Neural cell (in vitro differentiated cells): Measurements from ENCODE around the gene AGBL1. TPM values are rescaled to one million over a fixed set of nuclear protein-coding genes. Genes with fewer than 3 reads are reported as not detected.

Experiments used
- H2AFZ ChIP-seq: fragments of 200-600, 300-800 bp; sonication (generic), shearing (Covaris generic); 2 replicates; pipeline ENCODE4 v1.6.0; 2014; ENCODE audit warnings: low read depth, mild to moderate bottlenecking, antibody characterized with exemption, low read length, moderate library complexity
- H3F3A ChIP-seq: fragments of 200-600 bp; shearing (Covaris generic); 2 replicates; pipeline ENCODE4 v1.6.1; 2016; ENCODE audit warnings: mild to moderate bottlenecking, moderate library complexity, mixed read lengths, antibody characterized with exemption, low read length; ENCODE audit not compliant: insufficient read depth, poor library complexity, severe bottlenecking
- H3K27ac ChIP-seq: fragments of 200-600, 300-800 bp; sonication (generic), shearing (Covaris generic); 2 replicates; pipeline ENCODE4 v1.5.1; 2014; ENCODE audit warnings: mild to moderate bottlenecking, low read length, moderate library complexity
- H3K27me3 ChIP-seq: fragments of 300-800, 200-600 bp; sonication (generic), shearing (Covaris generic); 2 replicates; pipeline ENCODE4 v1.6.0; 2014; ENCODE audit warnings: mild to moderate bottlenecking, low read depth, low read length, moderate library complexity; ENCODE audit not compliant: insufficient read depth
- H3K36me3 ChIP-seq: fragments of 300-800, 200-600 bp; sonication (generic), shearing (Covaris generic); 2 replicates; pipeline ENCODE4 v1.5.1; 2014; ENCODE audit warnings: mild to moderate bottlenecking, antibody characterized with exemption, low read length, moderate library complexity; ENCODE audit not compliant: insufficient read depth
- H3K4me2 ChIP-seq: fragments of 300-800, 200-600 bp; sonication (generic), shearing (Covaris generic); 2 replicates; pipeline ENCODE4 v1.6.0; 2014; ENCODE audit warnings: mild to moderate bottlenecking, low read length
- H3K4me3 ChIP-seq: fragments of 300-800, 200-600 bp; sonication (generic), shearing (Covaris generic); 2 replicates; pipeline ENCODE4 v1.5.1; 2014; ENCODE audit warnings: mild to moderate bottlenecking, low read length, moderate library complexity
- H3K79me2 ChIP-seq: fragments of 200-600 bp; shearing (Covaris generic); replicated peaks from 2 replicates; pipeline ENCODE4 v1.6.0; 2014; ENCODE audit warnings: mild to moderate bottlenecking, low read length, moderate library complexity; ENCODE audit not compliant: insufficient read depth
- H3K9ac ChIP-seq: fragments of 300-800, 200-600 bp; sonication (generic), shearing (Covaris generic); 2 replicates; pipeline ENCODE4 v1.6.1; 2016; ENCODE audit warnings: mild to moderate bottlenecking, low read length, mixed read lengths
- H3K9me2 ChIP-seq: fragments of 200-600 bp; shearing (Covaris generic); 2 replicates; pipeline ENCODE4 v1.6.1; 2016; ENCODE audit warnings: mild to moderate bottlenecking, low read length, mixed read lengths; ENCODE audit not compliant: insufficient read depth
- H3K9me3 ChIP-seq: fragments of 200-600, 300-800 bp; sonication (generic), shearing (Covaris generic); 2 replicates; pipeline ENCODE4 v1.6.1; 2016; ENCODE audit warnings: mild to moderate bottlenecking, mixed run types, low read length, moderate library complexity, mixed read lengths
- H4K20me1 ChIP-seq: fragments of 200-600 bp; shearing (Covaris generic); 2 replicates; pipeline ENCODE4 v1.6.1; 2016; ENCODE audit warnings: mild to moderate bottlenecking, mixed run types; ENCODE audit not compliant: insufficient read depth
- CTCF ChIP-seq: fragments of 450-650 bp; IDR thresholded peaks from 2 replicates; pipeline ENCODE4 v1.5.1; 2014; ENCODE audit warnings: antibody characterized with exemption, mild to moderate bottlenecking, moderate library complexity; ENCODE audit not compliant: poor library complexity, severe bottlenecking
- EP300 ChIP-seq: fragments of 450-650 bp; conservative IDR thresholded peaks from 2 replicates; pipeline ENCODE4 v1.6.1; 2014; ENCODE audit warnings: antibody characterized with exemption, mild to moderate bottlenecking, moderate library complexity; ENCODE audit not compliant: poor library complexity, severe bottlenecking
- EZH2 ChIP-seq: fragments of 200-600, 300-800 bp; shearing (Covaris generic), sonication (generic); IDR thresholded peaks from 2 replicates; pipeline ENCODE4 v1.6.1; 2014; ENCODE audit warnings: antibody characterized with exemption, low read length, borderline replicate concordance, mild to moderate bottlenecking; ENCODE audit not compliant: insufficient read depth, poor library complexity, severe bottlenecking
- MXI1 ChIP-seq: fragments of 450-650 bp; conservative IDR thresholded peaks from 2 replicates; pipeline ENCODE4 v1.6.1; 2014; ENCODE audit warnings: antibody characterized with exemption, mild to moderate bottlenecking; ENCODE audit not compliant: poor library complexity, severe bottlenecking
- POLR2AphosphoS5 ChIP-seq: IDR thresholded peaks from 2 replicates; pipeline ENCODE4 v1.6.1; 2012
- RAD21 ChIP-seq: fragments of 450-650 bp; conservative IDR thresholded peaks from 2 replicates; pipeline ENCODE4 v1.6.1; 2014; ENCODE audit warnings: antibody characterized with exemption, mild to moderate bottlenecking, moderate library complexity
- REST ChIP-seq: IDR thresholded peaks from 2 replicates; pipeline ENCODE4 v1.6.1; 2012; ENCODE audit warnings: borderline replicate concordance
- SMC3 ChIP-seq: fragments of 450-650 bp; conservative IDR thresholded peaks from 2 replicates; pipeline ENCODE4 v1.6.1; 2014; ENCODE audit warnings: antibody characterized with exemption, mild to moderate bottlenecking, moderate library complexity; ENCODE audit not compliant: poor library complexity
- TAF1 ChIP-seq: IDR thresholded peaks from 2 replicates; pipeline ENCODE4 v1.6.1; 2012; ENCODE audit warnings: low read depth
- polyA plus RNA-seq: library from polyadenylated mRNA; depleted of rRNA; stranded (reverse); fragments of >200 nt; gene quantifications from 2 replicates; pipeline ENCODE4 v1.2.3, GENCODE V29; 2014

Gene AGBL1
- polyA plus RNA-seq, 1 donor from 2014 or later = 0.12 TPM

GRCh38 chr15:86653344-86654197 lies 573.9 kb downstream of the AGBL1 start:
- H2AFZ ChIP-seq = no peak overlapping the region
- no peaks in the 10 kb centered on the region for H3K79me2 ChIP-seq
- H3K9me2 ChIP-seq = no peaks in the 10 kb centered on the region
- H3K4me2 ChIP-seq = no peak overlapping the region
- TF ChIP-seq REST = no peak
- TF ChIP-seq MXI1 = no peak
- TF ChIP-seq SMC3 = no peak
- no peak for TF ChIP-seq POLR2AphosphoS5
- TF ChIP-seq EP300 = no peak
- TF ChIP-seq EZH2 = no peak
- TF ChIP-seq TAF1 = no peak
- TF ChIP-seq RAD21 = no peak
- TF ChIP-seq CTCF = no peak
- no peaks in the 10 kb centered on the region for H3K9me3 ChIP-seq
- H3K27ac ChIP-seq = no peak overlapping the region
- no peaks in the 10 kb centered on the region for H4K20me1 ChIP-seq
- no peaks in the 10 kb centered on the region for H3K27me3 ChIP-seq
- no peaks in the 10 kb centered on the region for H3K36me3 ChIP-seq
- no peaks in the 10 kb centered on the region for H3F3A ChIP-seq
- H3K4me3 ChIP-seq = no peak overlapping the region
- no peak overlapping the region for H3K9ac ChIP-seq

- TF ChIP-seq POLR2AphosphoS5 = no peak
- no peak for TF ChIP-seq EP300
- no peak for TF ChIP-seq SMC3
- no peak for TF ChIP-seq EZH2
- TF ChIP-seq RAD21 = no peak
- no peak for TF ChIP-seq TAF1
- no peak for TF ChIP-seq REST
- TF ChIP-seq CTCF = no peak
- TF ChIP-seq MXI1 = no peak
- no peaks in the 10 kb centered on the region for H4K20me1 ChIP-seq
- H3K36me3 ChIP-seq = no peaks in the 10 kb centered on the region
- H3K79me2 ChIP-seq = no peaks in the 10 kb centered on the region
- no peaks in the 10 kb centered on the region for H3K27me3 ChIP-seq
- H3K9ac ChIP-seq = no peak overlapping the region
- no peaks in the 10 kb centered on the region for H3K9me3 ChIP-seq
- no peak overlapping the region for H2AFZ ChIP-seq
- H3F3A ChIP-seq = no peaks in the 10 kb centered on the region
- H3K9me2 ChIP-seq = no peaks in the 10 kb centered on the region
- H3K4me3 ChIP-seq = no peak overlapping the region
- no peak overlapping the region for H3K27ac ChIP-seq
- no peak overlapping the region for H3K4me2 ChIP-seq
Measured at GRCh38 chr15:86654501-86654900, 574.8 kb downstream of the AGBL1 start.
